Stimulated activated CD8-positive, alpha-beta memory T cell treated with anti-CD3 and anti-CD28 coated beads, Interleukin-15, amount 100 ng/mL, for 1 hour (primary cell): ENCODE data around the gene GRID2.
"Not testable (repeated sequence)": the region's sequence is repeated elsewhere in the genome, so short reads cannot be mapped to it uniquely, and the experiment has no call there.

Experiments
- DNase-seq: peaks from one replicate; pipeline ENCODE4 v3.0.0-alpha.2; 2020; ENCODE audit warnings: low read depth

The GRID2 gene

GRCh38 chr4:93317561-93317960, 1013.8 kb downstream of the GRID2 start:
- DNase-seq, result no peak

GRCh38 chr4:93319041-93319440, 1015.3 kb downstream of the GRID2 start:
- DNase-seq, result no peak

DNA sequence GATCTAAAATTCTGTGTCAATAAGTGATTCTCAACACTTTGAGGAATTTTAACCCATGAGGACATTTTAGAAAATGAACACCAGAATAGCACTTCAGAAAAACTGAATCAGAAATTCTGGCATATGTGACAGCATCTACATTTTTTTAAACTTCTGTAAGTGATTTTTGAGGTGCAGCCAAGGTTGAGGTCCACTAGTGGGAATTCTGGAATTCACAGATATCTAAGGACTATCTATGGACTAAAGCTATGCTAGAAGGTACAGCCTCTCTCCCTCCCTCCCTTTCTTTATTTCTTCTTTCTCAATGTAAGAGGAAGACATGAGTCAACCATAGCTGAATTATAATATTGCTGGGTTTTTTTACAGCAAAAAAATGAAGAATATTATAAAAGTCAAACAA, 1016.6 kb downstream of the GRID2 start:
- no peak for DNase-seq

DNA sequence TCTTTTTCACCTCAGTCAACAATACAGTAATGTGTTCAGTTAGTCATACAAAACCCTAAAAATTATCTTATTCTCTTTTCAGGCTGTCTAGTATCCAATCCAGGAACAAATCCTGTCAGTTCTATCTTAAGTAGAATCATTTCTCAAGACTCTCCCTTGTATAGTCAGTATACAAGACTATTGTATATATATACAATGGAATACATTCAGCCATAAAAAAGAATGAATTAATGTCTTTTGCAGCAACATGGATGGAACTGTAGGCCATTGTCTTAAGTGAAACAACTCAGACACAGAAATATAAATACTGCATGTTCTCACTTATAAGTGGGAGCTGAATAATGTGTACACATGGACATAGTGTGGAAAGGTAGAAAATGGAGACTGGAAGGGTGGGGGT, 1023.6 kb downstream of the GRID2 start:
- no peak for DNase-seq

DNA sequence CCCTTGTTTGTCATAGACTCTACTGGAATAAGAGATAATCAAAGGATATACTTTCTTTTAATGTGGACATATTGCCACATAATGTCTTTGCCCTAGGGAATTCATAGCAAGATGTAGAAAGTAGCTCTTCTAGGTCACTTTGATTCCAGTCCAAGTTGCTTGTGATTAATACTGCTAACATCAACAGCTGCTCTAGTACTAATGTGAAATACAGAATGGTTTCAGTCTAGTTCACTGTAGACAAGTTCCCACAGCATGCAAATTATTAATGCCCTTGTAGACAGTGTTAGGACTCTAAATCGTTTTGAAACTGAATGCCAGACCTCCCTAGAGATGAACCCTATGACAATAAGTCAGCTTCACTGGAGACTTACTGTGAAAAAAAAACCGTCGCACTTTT, 1030.2 kb downstream of the GRID2 start:
- no peak for DNase-seq

DNA sequence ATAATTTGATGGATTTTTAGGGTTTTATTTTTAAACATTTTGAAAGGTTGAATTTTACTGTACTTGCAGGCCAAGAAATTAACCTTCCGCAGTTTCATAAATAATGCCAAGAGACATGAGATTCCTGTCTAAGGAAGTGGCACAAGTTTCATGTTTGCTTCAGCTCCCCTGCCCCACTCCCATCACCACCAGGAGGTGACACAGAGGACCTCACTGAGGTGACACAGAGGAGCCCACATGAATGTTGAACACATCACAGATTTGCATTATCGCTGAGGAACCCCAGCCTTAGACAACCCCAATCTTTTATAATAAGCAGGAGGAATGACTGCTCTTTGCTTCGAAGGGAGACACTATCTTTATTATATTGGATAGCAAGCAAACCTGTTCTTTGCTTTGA, 1033.4 kb downstream of the GRID2 start:
- no peak for DNase-seq

GRCh38 chr4:93342738-93343137, 1039.0 kb downstream of the GRID2 start:
- no peak for DNase-seq

GRCh38 chr4:93346840-93347239, 1043.1 kb downstream of the GRID2 start:
- DNase-seq, result no peak

DNA sequence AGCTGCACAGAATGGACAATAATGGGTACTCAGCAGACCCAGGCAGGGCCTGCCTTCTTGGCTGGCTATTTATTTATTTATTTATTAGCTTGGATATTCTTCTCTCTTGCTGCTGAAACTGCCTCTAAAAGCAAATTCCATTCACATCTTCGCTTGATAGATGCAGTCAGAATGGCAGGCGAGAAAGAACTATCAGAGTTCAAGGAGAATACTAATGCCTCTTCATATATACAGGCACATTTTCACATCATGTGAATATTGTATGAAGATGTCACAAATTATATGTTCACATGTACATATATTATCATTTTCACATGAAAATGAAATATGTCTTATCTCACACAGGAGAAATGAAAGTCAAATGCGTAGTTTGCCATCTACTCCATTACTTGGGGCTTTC, 1045.1 kb downstream of the GRID2 start:
- no peak for DNase-seq

- DNase-seq, result no peak
These were observed 1048.1 kb downstream of the GRID2 start for GRCh38 chr4:93351846-93352245.

GRCh38 chr4:93355411-93355810, 1051.6 kb downstream of the GRID2 start:
- DNase-seq, result no peak

- DNase-seq, result no peak
These were observed 1055.8 kb downstream of the GRID2 start for GRCh38 chr4:93359586-93359985.

GRCh38 chr4:93366169-93366755, 1062.5 kb downstream of the GRID2 start:
- DNase-seq, result not testable (repeated sequence)

DNA sequence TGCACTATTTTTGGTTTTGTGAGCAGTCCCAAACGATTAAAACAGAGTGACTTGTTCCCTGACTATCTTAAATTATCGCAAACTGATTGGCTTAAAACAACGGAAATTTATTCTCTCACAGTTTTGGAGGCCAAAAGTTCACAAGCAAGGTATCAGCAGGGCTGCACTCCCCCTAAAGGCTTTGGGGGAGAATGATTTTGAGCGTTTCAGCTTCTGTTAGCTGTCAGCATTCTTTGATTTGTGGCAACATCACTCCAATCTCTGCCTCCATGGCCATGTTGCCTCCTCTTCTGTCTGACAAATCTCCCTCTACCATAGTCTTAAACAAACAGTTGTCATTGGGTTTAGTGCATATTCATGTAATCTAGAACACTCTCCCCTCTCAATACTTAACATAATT, 1065.2 kb downstream of the GRID2 start:
- no peak for DNase-seq

DNA sequence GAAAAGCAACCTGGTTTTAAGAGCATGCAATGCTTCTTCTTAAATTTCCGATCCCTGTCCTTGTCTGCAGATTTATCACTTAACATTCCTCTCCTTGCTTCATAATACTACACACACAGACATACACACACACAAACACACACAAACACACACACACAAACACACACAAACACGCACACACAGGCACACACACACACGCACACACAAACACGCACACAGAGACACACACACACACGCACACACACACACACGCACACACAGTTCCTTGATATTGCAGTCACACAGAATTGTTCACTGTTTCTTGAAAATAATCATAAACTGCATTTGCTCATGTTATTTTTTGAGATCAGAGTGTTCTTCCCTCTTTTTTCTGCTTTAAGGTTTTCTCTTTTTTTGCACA, 1066.5 kb downstream of the GRID2 start:
- no peak for DNase-seq

DNA sequence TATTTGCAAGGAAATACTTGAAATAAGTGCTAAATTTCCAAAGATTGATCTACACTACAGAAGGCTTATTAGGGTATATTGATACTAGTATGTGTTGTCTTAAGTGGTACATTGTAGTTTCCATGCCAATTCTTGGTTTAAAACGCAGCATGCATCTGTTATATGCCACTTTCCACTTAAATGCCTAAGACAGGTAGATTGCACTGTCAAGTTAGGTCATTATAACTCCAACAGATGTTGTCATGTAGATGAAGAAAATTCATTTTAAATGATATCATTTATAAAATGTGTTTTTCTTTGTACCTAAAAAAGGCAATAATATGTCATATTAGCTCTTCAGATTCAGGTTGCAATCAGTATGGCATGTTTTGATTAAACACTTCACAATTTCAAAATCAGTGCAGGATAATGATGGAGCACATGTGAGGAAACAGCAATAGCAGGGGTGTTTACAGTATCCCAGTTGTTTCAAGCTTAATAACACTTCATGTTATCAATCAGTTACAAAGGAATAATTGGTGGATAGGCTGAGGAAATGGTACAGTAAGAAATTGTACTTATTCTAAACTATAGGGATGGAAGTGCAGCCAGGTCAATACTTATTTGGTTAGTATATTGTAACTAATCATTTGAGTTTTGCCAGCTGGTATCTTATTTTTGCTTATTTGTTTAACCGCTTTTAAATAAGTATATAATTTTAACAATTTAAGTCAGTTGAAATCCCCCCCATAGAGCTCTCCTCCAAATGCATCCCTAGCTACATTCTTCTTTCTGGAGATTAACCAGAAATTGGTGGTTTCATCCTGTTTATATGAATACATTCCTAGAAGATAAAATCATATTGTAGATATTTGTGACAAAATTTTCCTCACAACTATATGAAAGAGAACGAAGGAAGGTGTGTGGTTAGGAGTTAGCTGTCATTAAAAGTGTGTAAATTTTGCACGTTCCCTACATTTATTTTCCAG, 1070.4 kb downstream of the GRID2 start:
- no peak for DNase-seq

GRCh38 chr4:93384241-93384640, 1080.5 kb downstream of the GRID2 start:
- DNase-seq, result no peak

GRCh38 chr4:93384887-93385286, 1081.1 kb downstream of the GRID2 start:
- DNase-seq, result no peak

- DNase-seq, result no peak
These were observed 1090.8 kb downstream of the GRID2 start for GRCh38 chr4:93394545-93395081.

GRCh38 chr4:93396272-93396671, 1092.5 kb downstream of the GRID2 start:
- no peak for DNase-seq

GRCh38 chr4:93403571-93403970, 1099.8 kb downstream of the GRID2 start:
- no peak for DNase-seq

GRCh38 chr4:93407493-93408275, 1103.9 kb downstream of the GRID2 start:
- DNase-seq, result no peak
